WTC11 (cell line): ENCODE data around the gene PHTF2.

Experiments
- ATF1 ChIP-seq: sonication (generic); formaldehyde crosslinking; IDR thresholded peaks from 2 replicates; pipeline ENCODE4 v1.8.1; 2023; ENCODE audit warnings: mild to moderate bottlenecking, moderate library complexity, missing genetic modification reagents
- CREB1 ChIP-seq: sonication (generic); formaldehyde crosslinking; IDR thresholded peaks from 2 replicates; pipeline ENCODE4 v1.8.0; 2023; ENCODE audit warnings: mild to moderate bottlenecking, missing genetic modification reagents
- ELF4 ChIP-seq: sonication (generic); formaldehyde crosslinking; IDR thresholded peaks from 2 replicates; pipeline ENCODE4 v1.8.1; 2022; ENCODE audit warnings: low read depth, mild to moderate bottlenecking, moderate library complexity, missing genetic modification reagents
- ESRRA ChIP-seq: sonication (generic); formaldehyde crosslinking; IDR thresholded peaks from 2 replicates; pipeline ENCODE4 v1.8.1; 2022; ENCODE audit warnings: mild to moderate bottlenecking, missing genetic modification reagents, borderline replicate concordance
- KAT7 ChIP-seq: sonication (generic); formaldehyde crosslinking; IDR thresholded peaks from 2 replicates; pipeline ENCODE4 v1.8.1; 2023; ENCODE audit warnings: missing genetic modification reagents, mild to moderate bottlenecking, borderline replicate concordance
- NFYB ChIP-seq: sonication (generic); formaldehyde crosslinking; conservative IDR thresholded peaks from 2 replicates; pipeline ENCODE4 v1.8.0; 2022; ENCODE audit warnings: low read depth, missing genetic modification reagents
- SP1 ChIP-seq: sonication (generic); formaldehyde crosslinking; conservative IDR thresholded peaks from 2 replicates; pipeline ENCODE4 v1.8.1; 2022; ENCODE audit warnings: missing genetic modification reagents
- ZNF263 ChIP-seq: sonication (generic); formaldehyde crosslinking; IDR thresholded peaks from 2 replicates; pipeline ENCODE4 v1.8.1; 2022; ENCODE audit warnings: low read depth, mild to moderate bottlenecking, moderate library complexity, missing genetic modification reagents
- ZNF416 ChIP-seq: fragments of 250-450 bp; sonication (Bioruptor Pico); IDR thresholded peaks from 2 replicates; pipeline ENCODE4 v1.9.0; 2021; ENCODE audit warnings: mild to moderate bottlenecking, inconsistent platforms
- TF ChIP-seq, protein P1 (sequence below): sonication (generic); formaldehyde crosslinking; IDR thresholded peaks from 2 replicates; pipeline ENCODE4 v1.8.1; 2023; ENCODE audit warnings: mild to moderate bottlenecking, moderate library complexity, missing genetic modification reagents
- TF ChIP-seq, protein P2 (sequence below): sonication (generic); formaldehyde crosslinking; IDR thresholded peaks from 2 replicates; pipeline ENCODE4 v1.8.0; 2022; ENCODE audit warnings: mild to moderate bottlenecking, missing genetic modification reagents
- TF ChIP-seq, protein P3 (sequence below): fragments of 200-600 bp; IDR thresholded peaks from 2 replicates; pipeline ENCODE4 v1.8.0; 2022; ENCODE audit warnings: antibody characterized with exemption
- TF ChIP-seq, protein P4 (sequence below): sonication (generic); formaldehyde crosslinking; IDR thresholded peaks from 2 replicates; pipeline ENCODE4 v1.8.1; 2023; ENCODE audit warnings: mild to moderate bottlenecking, missing genetic modification reagents

DNA sequence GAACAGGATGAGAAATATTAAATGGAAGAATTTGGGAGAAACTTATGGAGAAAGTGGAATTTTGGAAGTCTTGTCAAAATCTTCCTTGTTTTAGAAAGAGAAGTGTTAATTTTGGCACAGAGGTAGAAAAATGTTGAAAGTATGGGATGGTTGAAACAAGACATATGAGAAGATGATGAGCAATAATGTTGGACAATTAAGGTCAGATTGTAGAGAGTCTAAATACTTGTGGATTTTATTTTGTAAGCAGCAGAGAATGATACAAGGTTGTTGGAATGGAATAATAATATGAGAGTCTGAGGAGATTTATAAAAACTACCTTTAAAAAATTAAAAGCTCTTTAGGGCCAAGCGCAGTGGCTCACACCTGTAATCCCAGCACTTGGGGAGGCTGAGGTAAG, 34.6 kb downstream of the PHTF2 start:
- TF ChIP-seq, protein P1, sequence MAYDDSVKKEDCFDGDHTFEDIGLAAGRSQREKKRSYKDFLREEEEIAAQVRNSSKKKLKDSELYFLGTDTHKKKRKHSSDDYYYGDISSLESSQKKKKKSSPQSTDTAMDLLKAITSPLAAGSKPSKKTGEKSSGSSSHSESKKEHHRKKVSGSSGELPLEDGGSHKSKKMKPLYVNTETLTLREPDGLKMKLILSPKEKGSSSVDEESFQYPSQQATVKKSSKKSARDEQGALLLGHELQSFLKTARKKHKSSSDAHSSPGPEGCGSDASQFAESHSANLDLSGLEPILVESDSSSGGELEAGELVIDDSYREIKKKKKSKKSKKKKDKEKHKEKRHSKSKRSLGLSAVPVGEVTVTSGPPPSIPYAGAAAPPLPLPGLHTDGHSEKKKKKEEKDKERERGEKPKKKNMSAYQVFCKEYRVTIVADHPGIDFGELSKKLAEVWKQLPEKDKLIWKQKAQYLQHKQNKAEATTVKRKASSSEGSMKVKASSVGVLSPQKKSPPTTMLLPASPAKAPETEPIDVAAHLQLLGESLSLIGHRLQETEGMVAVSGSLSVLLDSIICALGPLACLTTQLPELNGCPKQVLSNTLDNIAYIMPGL (CRISPR knock-in tag), result no peak
- TF ChIP-seq, protein P2, sequence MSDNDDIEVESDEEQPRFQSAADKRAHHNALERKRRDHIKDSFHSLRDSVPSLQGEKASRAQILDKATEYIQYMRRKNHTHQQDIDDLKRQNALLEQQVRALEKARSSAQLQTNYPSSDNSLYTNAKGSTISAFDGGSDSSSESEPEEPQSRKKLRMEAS, result no peak
- TF ChIP-seq SP1 (CRISPR knock-in tag) (no peak), CREB1 (CRISPR knock-in tag) (no peak), NFYB (CRISPR knock-in tag) (no peak), KAT7 (CRISPR knock-in tag) (no peak), ELF4 (CRISPR knock-in tag) (no peak), ATF1 (CRISPR knock-in tag) (no peak), ZNF416 (CRISPR knock-in tag) (no peak), ZNF263 (CRISPR knock-in tag) (no peak), ESRRA (no peak)
- TF ChIP-seq, protein P3, sequence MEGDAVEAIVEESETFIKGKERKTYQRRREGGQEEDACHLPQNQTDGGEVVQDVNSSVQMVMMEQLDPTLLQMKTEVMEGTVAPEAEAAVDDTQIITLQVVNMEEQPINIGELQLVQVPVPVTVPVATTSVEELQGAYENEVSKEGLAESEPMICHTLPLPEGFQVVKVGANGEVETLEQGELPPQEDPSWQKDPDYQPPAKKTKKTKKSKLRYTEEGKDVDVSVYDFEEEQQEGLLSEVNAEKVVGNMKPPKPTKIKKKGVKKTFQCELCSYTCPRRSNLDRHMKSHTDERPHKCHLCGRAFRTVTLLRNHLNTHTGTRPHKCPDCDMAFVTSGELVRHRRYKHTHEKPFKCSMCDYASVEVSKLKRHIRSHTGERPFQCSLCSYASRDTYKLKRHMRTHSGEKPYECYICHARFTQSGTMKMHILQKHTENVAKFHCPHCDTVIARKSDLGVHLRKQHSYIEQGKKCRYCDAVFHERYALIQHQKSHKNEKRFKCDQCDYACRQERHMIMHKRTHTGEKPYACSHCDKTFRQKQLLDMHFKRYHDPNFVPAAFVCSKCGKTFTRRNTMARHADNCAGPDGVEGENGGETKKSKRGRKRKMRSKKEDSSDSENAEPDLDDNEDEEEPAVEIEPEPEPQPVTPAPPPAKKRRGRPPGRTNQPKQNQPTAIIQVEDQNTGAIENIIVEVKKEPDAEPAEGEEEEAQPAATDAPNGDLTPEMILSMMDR, result no peak
- TF ChIP-seq, protein P4, sequence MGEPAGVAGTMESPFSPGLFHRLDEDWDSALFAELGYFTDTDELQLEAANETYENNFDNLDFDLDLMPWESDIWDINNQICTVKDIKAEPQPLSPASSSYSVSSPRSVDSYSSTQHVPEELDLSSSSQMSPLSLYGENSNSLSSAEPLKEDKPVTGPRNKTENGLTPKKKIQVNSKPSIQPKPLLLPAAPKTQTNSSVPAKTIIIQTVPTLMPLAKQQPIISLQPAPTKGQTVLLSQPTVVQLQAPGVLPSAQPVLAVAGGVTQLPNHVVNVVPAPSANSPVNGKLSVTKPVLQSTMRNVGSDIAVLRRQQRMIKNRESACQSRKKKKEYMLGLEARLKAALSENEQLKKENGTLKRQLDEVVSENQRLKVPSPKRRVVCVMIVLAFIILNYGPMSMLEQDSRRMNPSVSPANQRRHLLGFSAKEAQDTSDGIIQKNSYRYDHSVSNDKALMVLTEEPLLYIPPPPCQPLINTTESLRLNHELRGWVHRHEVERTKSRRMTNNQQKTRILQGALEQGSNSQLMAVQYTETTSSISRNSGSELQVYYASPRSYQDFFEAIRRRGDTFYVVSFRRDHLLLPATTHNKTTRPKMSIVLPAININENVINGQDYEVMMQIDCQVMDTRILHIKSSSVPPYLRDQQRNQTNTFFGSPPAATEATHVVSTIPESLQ (CRISPR knock-in tag), result no peak
